GM13977 (cell line): ENCODE measurements around the gene FAM229A.

Experiments used
- DNase-seq: peaks from one replicate; pipeline ENCODE4 v3.0.0; 2012; ENCODE audit warnings: low spot score
- in situ Hi-C: fragments of 300-500 bp; cut with MboI; formaldehyde crosslinking; loops from one replicate; pipeline ENCODE4 v1.12.0; 2022; ENCODE audit warnings: low sequenced_read_pairs, low pct_unique_long_range_greater_than_20kb, mixed read lengths, inconsistent platforms; ENCODE audit not compliant: unreplicated experiment
- TF ChIP-seq, protein P1 (sequence below): IDR thresholded peaks from 2 replicates; pipeline ENCODE4 v1.5.1; 2012; ENCODE audit warnings: mild to moderate bottlenecking, control low read depth; ENCODE audit not compliant: insufficient read depth; ENCODE audit errors: extremely low read depth, missing control alignments

Gene FAM229A

DNA sequence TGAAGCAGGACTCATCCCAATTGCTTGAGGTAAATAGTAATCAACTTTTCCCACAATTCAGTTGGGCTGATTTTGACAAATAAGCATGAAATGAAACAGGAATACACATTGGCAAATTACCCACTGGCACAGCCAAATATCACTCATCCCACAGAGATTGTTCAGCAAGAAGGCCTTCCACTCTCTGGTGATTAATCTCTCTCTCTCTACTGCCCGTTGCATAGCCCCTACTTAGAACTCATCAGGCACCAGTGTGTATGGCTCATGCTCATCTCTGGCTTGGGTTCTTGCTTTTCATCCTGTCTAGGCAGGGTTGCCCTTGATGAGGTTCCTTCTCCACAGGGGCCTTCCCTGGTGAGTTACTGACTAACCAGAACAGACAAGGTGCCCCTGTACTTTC, 30.9 kb upstream of the FAM229A start:
- no peak for DNase-seq
- TF ChIP-seq, protein P1, sequence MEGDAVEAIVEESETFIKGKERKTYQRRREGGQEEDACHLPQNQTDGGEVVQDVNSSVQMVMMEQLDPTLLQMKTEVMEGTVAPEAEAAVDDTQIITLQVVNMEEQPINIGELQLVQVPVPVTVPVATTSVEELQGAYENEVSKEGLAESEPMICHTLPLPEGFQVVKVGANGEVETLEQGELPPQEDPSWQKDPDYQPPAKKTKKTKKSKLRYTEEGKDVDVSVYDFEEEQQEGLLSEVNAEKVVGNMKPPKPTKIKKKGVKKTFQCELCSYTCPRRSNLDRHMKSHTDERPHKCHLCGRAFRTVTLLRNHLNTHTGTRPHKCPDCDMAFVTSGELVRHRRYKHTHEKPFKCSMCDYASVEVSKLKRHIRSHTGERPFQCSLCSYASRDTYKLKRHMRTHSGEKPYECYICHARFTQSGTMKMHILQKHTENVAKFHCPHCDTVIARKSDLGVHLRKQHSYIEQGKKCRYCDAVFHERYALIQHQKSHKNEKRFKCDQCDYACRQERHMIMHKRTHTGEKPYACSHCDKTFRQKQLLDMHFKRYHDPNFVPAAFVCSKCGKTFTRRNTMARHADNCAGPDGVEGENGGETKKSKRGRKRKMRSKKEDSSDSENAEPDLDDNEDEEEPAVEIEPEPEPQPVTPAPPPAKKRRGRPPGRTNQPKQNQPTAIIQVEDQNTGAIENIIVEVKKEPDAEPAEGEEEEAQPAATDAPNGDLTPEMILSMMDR: no peak
- in situ Hi-C loops: no loop called here

DNA sequence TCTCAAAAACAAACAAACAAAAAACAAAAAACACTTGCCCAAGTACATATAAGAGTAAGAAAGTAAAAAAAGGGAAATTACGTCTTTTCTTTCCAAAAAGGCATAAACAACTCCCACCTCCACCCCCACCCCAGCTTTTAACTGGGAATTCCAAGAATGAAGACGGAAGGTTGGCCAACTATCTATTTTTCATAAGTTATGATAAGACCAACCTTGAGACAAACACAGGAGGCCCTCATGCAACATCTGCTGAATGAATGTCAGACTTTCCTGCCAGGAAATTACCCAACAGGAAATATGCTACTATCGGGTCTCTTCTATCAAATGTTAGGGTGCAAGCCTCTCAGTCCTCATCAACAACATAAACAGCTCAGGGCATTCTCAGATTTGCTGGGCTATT, 30.0 kb upstream of the FAM229A start:
- in situ Hi-C loops: no loop called here

DNA sequence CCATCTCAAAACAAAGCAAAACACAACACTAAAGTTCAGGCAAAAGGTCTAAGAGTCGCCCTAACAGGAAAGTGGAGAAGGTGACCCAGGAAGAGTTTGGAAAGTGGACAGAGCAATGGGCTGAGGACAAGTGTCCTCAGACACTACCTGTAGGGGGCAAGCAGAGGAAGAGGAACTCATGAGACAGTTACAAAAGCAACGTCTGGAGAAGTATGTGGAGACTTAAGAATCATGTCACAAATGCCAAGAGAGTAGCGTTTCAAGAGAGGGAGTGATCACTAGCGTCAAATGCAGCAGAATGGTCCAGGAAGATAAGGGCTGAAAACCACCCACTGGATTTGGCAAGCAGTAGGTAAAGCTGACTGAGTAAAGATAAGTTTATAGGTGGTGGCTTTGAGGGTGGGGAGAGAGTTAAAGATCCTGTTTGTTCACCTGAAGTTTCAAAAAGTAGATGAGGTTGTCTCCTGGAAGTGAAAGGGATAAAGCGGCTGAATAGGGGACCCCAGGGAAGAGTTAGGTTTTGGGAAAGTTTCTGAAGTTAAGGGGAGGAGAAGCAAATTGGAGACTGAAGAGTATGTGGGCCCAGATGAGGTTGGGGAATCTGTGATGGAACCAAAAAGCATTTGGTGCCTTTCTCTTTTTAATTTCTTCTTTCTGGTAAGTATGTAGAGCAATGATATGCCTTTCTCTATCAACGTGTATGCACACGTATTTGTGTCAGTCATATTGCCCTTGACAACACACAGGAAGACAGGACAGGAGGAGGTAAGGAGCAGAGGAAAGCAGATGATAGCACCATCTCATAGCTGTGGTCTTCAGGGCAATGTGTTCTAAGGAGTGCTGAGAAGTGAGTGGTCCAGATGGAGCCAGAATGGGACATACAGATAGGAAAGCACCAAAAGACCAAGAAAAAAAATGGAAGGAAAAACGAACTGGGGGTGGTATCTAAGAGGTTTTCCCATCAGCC, 28.9 kb upstream of the FAM229A start:
- in situ Hi-C loops: no loop called here
- TF ChIP-seq, protein P1: no peak
- DNase-seq: no peak

More for the DNA sequence above, 30.0 kb upstream of the FAM229A start:
- TF ChIP-seq, protein P1: no peak
- no peak for DNase-seq

DNA sequence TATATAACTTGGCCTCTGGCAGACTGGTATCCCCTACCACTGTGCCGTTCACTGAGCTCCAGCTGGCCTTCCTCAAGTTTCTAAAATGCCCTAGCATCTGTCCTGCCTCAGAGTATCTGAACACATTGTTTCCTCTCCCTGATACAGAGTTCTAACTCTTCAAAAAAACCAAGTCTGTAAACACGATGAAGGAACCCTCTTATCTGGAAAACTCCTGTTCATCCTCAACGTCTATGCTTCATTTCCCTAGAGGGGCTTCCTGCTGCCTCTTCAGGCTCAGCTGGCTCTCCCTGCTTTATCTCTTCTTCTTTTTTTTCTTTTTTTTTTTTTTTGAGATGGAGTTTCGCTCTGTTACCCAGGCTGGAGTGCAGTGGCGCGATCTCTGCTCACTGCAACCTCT, 26.4 kb upstream of the FAM229A start:
- in situ Hi-C loops: no loop called here
- no peak for DNase-seq
- TF ChIP-seq, protein P1: no peak

DNA sequence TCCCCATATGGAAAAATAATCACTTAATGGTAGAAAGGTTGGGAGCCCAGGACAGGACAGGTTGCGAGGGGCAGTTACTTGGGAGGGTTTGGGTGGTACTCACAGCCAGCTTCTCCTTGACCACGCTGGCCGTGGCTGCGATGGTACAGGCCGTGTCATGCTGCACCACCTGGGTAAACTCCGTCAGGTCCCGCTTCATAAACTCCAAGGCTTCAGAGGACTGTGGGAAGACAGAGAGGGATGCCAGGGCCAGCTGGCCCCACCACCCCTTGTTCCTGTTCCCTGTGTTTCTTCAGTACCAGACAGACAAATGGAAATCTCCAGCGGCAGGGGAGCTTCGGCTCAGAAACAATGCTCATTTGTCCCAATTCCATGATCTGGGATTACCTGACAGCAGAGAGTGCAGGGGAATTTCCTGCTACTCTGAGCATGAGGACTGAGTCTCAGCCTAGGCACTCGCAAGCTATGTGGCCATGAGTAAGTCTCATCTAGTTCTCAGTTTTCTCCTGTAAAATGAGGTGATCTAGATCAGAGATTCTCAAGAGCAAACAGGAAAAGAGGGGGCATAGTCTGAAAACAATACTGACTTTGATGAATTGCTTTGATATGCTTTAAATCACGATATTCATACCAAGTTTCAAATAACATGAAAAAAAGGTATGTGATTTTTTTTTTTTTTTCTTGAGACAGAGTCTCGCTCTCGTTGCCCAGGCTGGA, 24.5 kb upstream of the FAM229A start:
- in situ Hi-C loops: no loop called here
- TF ChIP-seq, protein P1: no peak
- no peak for DNase-seq

DNA sequence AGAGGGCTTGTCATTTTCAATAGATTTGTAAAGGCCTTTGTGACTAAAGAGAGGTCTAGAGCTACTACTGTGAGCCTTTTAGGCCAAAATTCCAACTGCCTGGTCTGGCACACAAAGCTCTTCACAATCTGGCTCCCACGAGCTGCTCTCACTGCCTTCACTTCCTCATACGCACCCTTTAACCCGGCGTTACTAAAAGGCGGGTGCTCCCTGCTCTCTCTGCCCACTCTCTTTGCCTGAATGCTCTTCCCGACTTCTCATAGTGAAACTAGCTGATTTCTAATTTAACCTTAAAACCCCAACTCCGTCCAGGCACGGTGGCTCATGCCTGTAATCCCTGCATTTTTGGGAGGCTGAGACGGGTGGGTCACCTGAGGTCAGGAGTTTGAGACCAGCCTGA, 17.8 kb upstream of the FAM229A start:
- in situ Hi-C loops: no loop called here
- TF ChIP-seq, protein P1: no peak
- DNase-seq: no peak
